Naive thymus-derived CD4-positive, alpha-beta T cell (primary cell): Measurements from ENCODE around the gene SWI5. TPM values are rescaled to one million over a fixed set of nuclear protein-coding genes. Genes with fewer than 3 reads are reported as not detected.

Source experiments
- ATAC-seq: fragments of 150-1000 bp; cut with Tn5 transposase; 2 replicates; pipeline ENCODE4 v1.10.0; 2021; ENCODE audit warnings: mild to moderate bottlenecking, moderate library complexity
- CTCF ChIA-PET: fragments of 350-600 bp; sonication (Branson Sonifier 250); formaldehyde crosslinking; loops from one replicate; lab custom pipeline; 2021; ENCODE audit warnings: antibody characterized with exemption; lab: Charles Lee
- POLR2A ChIA-PET: fragments of 350-600 bp; sonication (Branson Sonifier 250); formaldehyde crosslinking; loops from one replicate; lab custom pipeline; 2021; ENCODE audit warnings: antibody characterized with exemption, inconsistent platforms; lab: Charles Lee
- DNase-seq, 9 donors: peaks; one replicate each; pipeline versions ENCODE4 v3.0.0 to v3.0.0-alpha.2; 2020 to 2022; ENCODE audit warnings: mixed read lengths in 1 of 9
- H3K27ac ChIP-seq: one replicate; pipeline ENCODE4 v1.7.0; 2013; ENCODE audit warnings: mild to moderate bottlenecking, low read depth, low read length, moderate library complexity
- H3K27me3 ChIP-seq, 2 donors: one replicate each; pipeline ENCODE4 v1.7.0; 2013; ENCODE audit warnings: low read length in 2 of 2, mild to moderate bottlenecking in 2 of 2, moderate library complexity in 2 of 2; ENCODE audit not compliant: control insufficient read depth in 2 of 2, insufficient read depth in 2 of 2
- H3K36me3 ChIP-seq, 3 experiments: 1 replicate in 2 of 3; 2 replicates in 1 of 3; pipeline ENCODE4 v1.7.0; 2013; ENCODE audit warnings: low read length in 3 of 3, mild to moderate bottlenecking in 3 of 3, moderate library complexity in 1 of 3; ENCODE audit not compliant: insufficient read depth in 3 of 3, control insufficient read depth in 2 of 3
- H3K4me1 ChIP-seq, 2 donors: one replicate each; pipeline ENCODE4 v1.7.0; 2013; ENCODE audit warnings: low read length in 2 of 2, mild to moderate bottlenecking in 2 of 2, moderate library complexity in 1 of 2; ENCODE audit not compliant: control insufficient read depth in 2 of 2, insufficient read depth in 2 of 2
- H3K4me3 ChIP-seq: 2 replicates; pipeline ENCODE4 v1.7.0; 2013; ENCODE audit warnings: mild to moderate bottlenecking, low read length
- H3K9me3 ChIP-seq, 3 experiments: 1 replicate in 2 of 3; 2 replicates in 1 of 3; pipeline ENCODE4 v1.7.0; 2013; ENCODE audit warnings: low read length in 3 of 3; ENCODE audit not compliant: control insufficient read depth in 2 of 3
- H3K27ac Mint-ChIP-seq, 9 donors: one replicate each; pipeline ENCODE4 v1.8.0; 2020 to 2022; ENCODE audit warnings: mixed read lengths in 9 of 9, mild to moderate bottlenecking in 8 of 9, moderate library complexity in 5 of 9, inconsistent platforms in 2 of 9
- H3K27me3 Mint-ChIP-seq, 5 donors: one replicate each; pipeline ENCODE4 v1.8.0; 2021 to 2022; ENCODE audit warnings: mixed read lengths in 5 of 5, mild to moderate bottlenecking in 1 of 5
- H3K36me3 Mint-ChIP-seq, 5 donors: one replicate each; pipeline ENCODE4 v1.8.0; 2020 to 2022; ENCODE audit warnings: mixed read lengths in 5 of 5, mild to moderate bottlenecking in 3 of 5, inconsistent platforms in 1 of 5
- H3K4me1 Mint-ChIP-seq, 7 donors: one replicate each; pipeline ENCODE4 v1.8.0; 2020 to 2022; ENCODE audit warnings: mixed read lengths in 7 of 7, mild to moderate bottlenecking in 3 of 7, inconsistent platforms in 1 of 7
- H3K4me3 Mint-ChIP-seq, 10 donors: one replicate each; pipeline ENCODE4 v1.8.0; 2020 to 2022; ENCODE audit warnings: mild to moderate bottlenecking in 10 of 10, mixed read lengths in 10 of 10, moderate library complexity in 6 of 10, inconsistent platforms in 2 of 10
- H3K9me3 Mint-ChIP-seq, 11 donors: one replicate each; pipeline ENCODE4 v1.8.0; 2020 to 2022; ENCODE audit warnings: mixed read lengths in 11 of 11, mild to moderate bottlenecking in 4 of 11, inconsistent platforms in 1 of 11, moderate library complexity in 1 of 11
- intact Hi-C, 2 donors: fragments of 100-400 bp; cut with micrococcal nuclease; formaldehyde crosslinking; loops; one replicate each; pipeline ENCODE4 v1.15.1; 2023
- polyA plus RNA-seq, 2 donors: library from polyadenylated mRNA; unstranded; fragments of 300-500 nt; fragmentation: Illumina TruSeq; gene quantifications; one replicate each; pipeline ENCODE4 v1.2.3, GENCODE V29; 2021
- total RNA-seq, 6 experiments: library from RNA in 5 of 6; stranded (reverse) in 5 of 6; gene quantifications; 1 replicate in 5 of 6; 2 replicates in 1 of 6; pipeline ENCODE4 v1.2.3 and lab custom pipeline; 2021 to 2026

The SWI5 gene
- total and polyA plus RNA-seq, 7 experiments from 2014 or later: 8.7 to 36.6 (median 11.1) TPM

- Histone ChIP-seq H3K27ac (peak overlapping the region; percentile 85), H3K4me1 (peaks cover 10 to 13% of the 10 kb centered on the region in 2 donors), H3K36me3 (peaks cover 0 to 30% (median 11%) of the 10 kb centered on the region in 3 experiments), H3K9me3 (no peaks in the 10 kb centered on the region), H3K27me3 (no peaks in the 10 kb centered on the region), H3K4me3 (peak overlapping the region; percentile 98)
- intact Hi-C loops: loop anchor here (1.0 to 5.0 kb wide), 21 partner anchors 18 to 707 kb away; partner anchors contain the start of genes CIZ1 (in 2 of the 2), GOLGA2 (in 2 of the 2), LRRC8A (in 2 of the 2) and ODF2 (in 2 of the 2)
- peak overlapping the region; percentile 95 to 99 (median 98) for H3K27ac Mint-ChIP-seq
- H3K4me3 Mint-ChIP-seq: peak overlapping the region; percentile 82 to 99 (median 96)
- peaks cover 0 to 5% (median 0%) of the 10 kb centered on the region in 11 donors for H3K9me3 Mint-ChIP-seq
- peaks cover 0 to 2% (median 0%) of the 10 kb centered on the region in 5 donors for H3K27me3 Mint-ChIP-seq
- CTCF ChIA-PET: interaction anchor here (1.2 kb wide), 1 partner anchor 49 kb away, joined by 4 read pairs; the partner anchor contains the start of gene URM1
- no peak for ATAC-seq
- H3K4me1 Mint-ChIP-seq: peaks cover 4 to 48% (median 29%) of the 10 kb centered on the region in 7 donors
- POLR2A ChIA-PET: interaction anchor here (1.2 to 1.4 kb wide), 3 partner anchors 14 to 229 kb away, joined by 3 to 4 read pairs (median 4); partner anchors contain the start of genes GOLGA2 and SWI5
- peaks cover 0 to 12% (median 2%) of the 10 kb centered on the region in 5 donors for H3K36me3 Mint-ChIP-seq
- no peak for DNase-seq
Measured at GRCh38 chr9:128321879-128322403, 45.9 kb downstream of the SWI5 start.

GRCh38 chr9:128322404-128323211 is 46.5 kb downstream of the SWI5 start, which contains the start of the genes COQ4 and TRUB2:
Gene COQ4 (plus strand): TSS chr9:128322839. CDS start chr9:128322859, 20 bp downstream.
Gene TRUB2 (minus strand): TSS chr9:128322447. CDS start chr9:128322408, 39 bp downstream.
- H3K9me3 ChIP-seq: no peaks in the 10 kb centered on the region
- intact Hi-C loops: loop anchor here (1.0 to 5.0 kb wide), 21 partner anchors 18 to 706 kb away; partner anchors contain the start of genes CIZ1 (in 2 of the 2), GOLGA2 (in 2 of the 2), LRRC8A (in 2 of the 2) and ODF2 (in 2 of the 2)
- Mint-ChIP-seq H3K27ac (peak within 1 kb of the TSS; percentile 95 to 99 (median 98)), H3K4me3 (peak within 1 kb of the TSS; percentile 82 to 99 (median 96)), H3K9me3 (peaks cover 0 to 5% (median 0%) of the 10 kb centered on the region in 11 donors), H3K27me3 (peaks cover 0 to 2% (median 0%) of the 10 kb centered on the region in 5 donors), H3K4me1 (peaks cover 4 to 45% (median 29%) of the 10 kb centered on the region in 7 donors), H3K36me3 (peaks cover 0 to 8% (median 2%) of the 10 kb centered on the region in 5 donors)
- peak within 1 kb of the TSS; percentile 85 for H3K27ac ChIP-seq
- peak within 1 kb of the TSS; percentile 98 for H3K4me3 ChIP-seq
- H3K4me1 ChIP-seq: peaks cover 10 to 13% of the 10 kb centered on the region in 2 donors
- CTCF ChIA-PET: interaction anchor here (0.6 kb wide), 1 partner anchor 16 kb away, joined by 3 read pairs; no protein-coding TSS in a partner anchor
- ATAC-seq (peak; percentile 95), DNase-seq (peak; percentile 80 to 95 (median 94))
- POLR2A ChIA-PET: interaction anchor here (1.0 to 1.5 kb wide), 4 partner anchors 13 to 182 kb away, joined by 3 to 4 read pairs (median 4); partner anchors contain the start of genes GLE1, GOLGA2, SWI5 and URM1
- H3K27me3 ChIP-seq: no peaks in the 10 kb centered on the region
- peaks cover 0 to 24% (median 11%) of the 10 kb centered on the region in 3 experiments for H3K36me3 ChIP-seq

- DNase-seq (no peak), ATAC-seq (no peak)
- Mint-ChIP-seq H3K27me3 (peaks cover 0 to 2% (median 0%) of the 10 kb centered on the region in 5 donors), H3K27ac (peak overlapping the region; percentile 86 to 99 (median 97)), H3K9me3 (peaks cover 0 to 5% (median 0%) of the 10 kb centered on the region in 11 donors), H3K4me1 (peaks cover 4 to 45% (median 29%) of the 10 kb centered on the region in 7 donors), H3K36me3 (peaks cover 0 to 10% (median 2%) of the 10 kb centered on the region in 5 donors), H3K4me3 (peak overlapping the region; percentile 82 to 99 (median 96))
- peaks cover 10 to 13% of the 10 kb centered on the region in 2 donors for H3K4me1 ChIP-seq
- H3K27me3 ChIP-seq: no peaks in the 10 kb centered on the region
- H3K36me3 ChIP-seq: peaks cover 0 to 27% (median 11%) of the 10 kb centered on the region in 3 experiments
- intact Hi-C loops: loop anchor here (2.0 to 5.0 kb wide), 7 partner anchors 40 to 706 kb away; partner anchors contain the start of genes CIZ1 (in 2 of the 2), CDK9 (in 1 of the 2), DOLK (in 1 of the 2) and NUP188 (in 1 of the 2)
- H3K27ac ChIP-seq: peak overlapping the region; percentile 85
- no peaks in the 10 kb centered on the region for H3K9me3 ChIP-seq
- POLR2A ChIA-PET: interaction anchor here (1.0 to 1.5 kb wide), 2 partner anchors 48 to 182 kb away, joined by 3 to 4 read pairs; partner anchors contain the start of genes GLE1 and URM1
- H3K4me3 ChIP-seq: peak overlapping the region; percentile 98
- CTCF ChIA-PET: interaction anchor here (0.5 to 0.6 kb wide), 2 partner anchors 16 to 507 kb away, joined by 3 read pairs; no protein-coding TSS in a partner anchor
Measured at GRCh38 chr9:128323212-128323730, 47.2 kb downstream of the SWI5 start.

- H3K27me3 ChIP-seq: no peaks in the 10 kb centered on the region
- peak overlapping the region; percentile 82 to 99 (median 96) for H3K4me3 Mint-ChIP-seq
- ATAC-seq: no peak
- peaks cover 4 to 45% (median 29%) of the 10 kb centered on the region in 7 donors for H3K4me1 Mint-ChIP-seq
- peaks cover 10 to 13% of the 10 kb centered on the region in 2 donors for H3K4me1 ChIP-seq
- peak overlapping the region; percentile 85 for H3K27ac ChIP-seq
- peaks cover 0 to 10% (median 2%) of the 10 kb centered on the region in 5 donors for H3K36me3 Mint-ChIP-seq
- peak overlapping the region in 7 of 9 donors; percentile 33 to 99 (median 95) for H3K27ac Mint-ChIP-seq
- intact Hi-C loops: loop anchor here (2.0 to 5.0 kb wide), 7 partner anchors 39 to 705 kb away; partner anchors contain the start of genes CIZ1 (in 2 of the 2), CDK9 (in 1 of the 2), DOLK (in 1 of the 2) and NUP188 (in 1 of the 2)
- peaks cover 0 to 32% (median 11%) of the 10 kb centered on the region in 3 experiments for H3K36me3 ChIP-seq
- POLR2A ChIA-PET: interaction anchor here (1.0 to 1.5 kb wide), 2 partner anchors 47 to 181 kb away, joined by 3 to 4 read pairs; partner anchors contain the start of genes GLE1 and URM1
- CTCF ChIA-PET: interaction anchor here (0.5 to 1.2 kb wide), 2 partner anchors 12 to 507 kb away, joined by 3 read pairs; no protein-coding TSS in a partner anchor
- no peak for DNase-seq
- H3K4me3 ChIP-seq: no peak overlapping the region
- H3K9me3 ChIP-seq: no peaks in the 10 kb centered on the region
- peaks cover 0 to 2% (median 0%) of the 10 kb centered on the region in 5 donors for H3K27me3 Mint-ChIP-seq
- peaks cover 0 to 5% (median 0%) of the 10 kb centered on the region in 11 donors for H3K9me3 Mint-ChIP-seq
Measured at GRCh38 chr9:128323791-128324190, 47.7 kb downstream of the SWI5 start.

- CTCF ChIA-PET: interaction anchor here (1.2 kb wide), 1 partner anchor 11 kb away, joined by 3 read pairs; no protein-coding TSS in a partner anchor
- no peak for ATAC-seq
- intact Hi-C loops: loop anchor here (5.0 kb wide), 4 partner anchors 132 to 623 kb away; partner anchors contain the start of genes CIZ1 (in 2 of the 2), CDK9 (in 1 of the 2), DOLK (in 1 of the 2) and NUP188 (in 1 of the 2)
- Histone ChIP-seq H3K9me3 (no peaks in the 10 kb centered on the region), H3K36me3 (peaks cover 0 to 36% (median 11%) of the 10 kb centered on the region in 3 experiments), H3K27me3 (no peaks in the 10 kb centered on the region), H3K4me1 (peaks cover 10 to 13% of the 10 kb centered on the region in 2 donors), H3K4me3 (no peak overlapping the region), H3K27ac (no peak overlapping the region)
- POLR2A ChIA-PET: interaction anchor here (0.9 to 1.2 kb wide), 2 partner anchors 15 to 17 kb away, joined by 3 to 5 read pairs; no protein-coding TSS in a partner anchor
- H3K9me3 Mint-ChIP-seq: peaks cover 0 to 5% (median 0%) of the 10 kb centered on the region in 11 donors
- peaks cover 0 to 10% (median 2%) of the 10 kb centered on the region in 5 donors for H3K36me3 Mint-ChIP-seq
- no peak for DNase-seq
- H3K4me1 Mint-ChIP-seq: peaks cover 4 to 45% (median 29%) of the 10 kb centered on the region in 7 donors
- H3K27me3 Mint-ChIP-seq: peaks cover 0 to 2% (median 0%) of the 10 kb centered on the region in 5 donors
- peak overlapping the region; percentile 25 to 99 (median 92) for H3K4me3 Mint-ChIP-seq
- peak overlapping the region in 4 of 9 donors; percentile 12 to 97 (median 36) for H3K27ac Mint-ChIP-seq
Measured at GRCh38 chr9:128324401-128324800, 48.3 kb downstream of the SWI5 start.
